H1 (cell line): ENCODE results near the gene RTN3. TPM values are rescaled to one million over a fixed set of nuclear protein-coding genes. Genes with fewer than 3 reads are reported as not detected.

Source experiments
- CHD1 ChIP-seq: IDR thresholded peaks from 2 replicates; pipeline ENCODE4 v1.6.1; 2012; ENCODE audit warnings: low read depth, low read length, improper control_type of control experiment
- CTBP2 ChIP-seq: IDR thresholded peaks from 2 replicates; pipeline ENCODE4 v1.7.0; 2011; ENCODE audit warnings: borderline replicate concordance, mild to moderate bottlenecking, moderate library complexity, mixed read lengths, low read length; ENCODE audit not compliant: insufficient read depth, insufficient read length
- MAFK ChIP-seq: IDR thresholded peaks from 2 replicates; pipeline ENCODE4 v1.6.1; 2012; ENCODE audit warnings: low read depth, mild to moderate bottlenecking, improper control_type of control experiment, low read length
- NRF1 ChIP-seq: IDR thresholded peaks from 2 replicates; pipeline ENCODE4 v1.6.1; 2011; ENCODE audit warnings: mild to moderate bottlenecking, low read depth, low read length, improper control_type of control experiment
- RBBP5 ChIP-seq: IDR thresholded peaks from 2 replicates; pipeline ENCODE4 v1.7.1; 2012; ENCODE audit warnings: low read depth, mild to moderate bottlenecking, inconsistent platforms, low read length, moderate library complexity, borderline replicate concordance
- RFX5 ChIP-seq: IDR thresholded peaks from 2 replicates; pipeline ENCODE4 v1.6.1; 2011; ENCODE audit warnings: low read depth, low read length, improper control_type of control experiment, borderline replicate concordance
- SIX5 ChIP-seq: IDR thresholded peaks from 2 replicates; pipeline ENCODE4 v1.6.1; 2011; ENCODE audit warnings: mild to moderate bottlenecking, low read depth, low read length
- TAF7 ChIP-seq: optimal IDR thresholded peaks from 2 replicates; pipeline ENCODE3; 2011; ENCODE audit warnings: low read depth, mild to moderate bottlenecking, inconsistent platforms, low read length, moderate library complexity, borderline replicate concordance
- polyA plus RNA-seq, 7 experiments: library from polyadenylated mRNA; depleted of rRNA in 3 of 7; stranded (reverse) in 5 of 7; unstranded in 2 of 7; fragments of >200 nt in 5 of 7; fragments of 200-250 nt in 2 of 7; gene quantifications; 1 replicate in 5 of 7; 2 replicates in 1 of 7; 4 replicates in 1 of 7; pipeline versions ENCODE4 v1.2.1 to v1.2.3, GENCODE V29; 2011 to 2013; ENCODE audit warnings: missing spikeins in 2 of 7, mixed read lengths in 2 of 7
- total RNA-seq: library from RNA; stranded (reverse); fragmentation: NEBNext Ultra II Directional; extraction: Animal tissue kit (Norgen Biotek cat#: 25700); gene quantifications from 2 replicates; pipeline ENCODE4 v1.2.1, GENCODE V29; 2021
- TF ChIP-seq, protein P1 (sequence below): fragments of 300-600 bp; sonication (generic); IDR thresholded peaks from 2 replicates; pipeline ENCODE4 v1.7.1; 2012; ENCODE audit warnings: low read length, moderate library complexity, mild to moderate bottlenecking, inconsistent platforms; ENCODE audit not compliant: insufficient replicate concordance
- TF ChIP-seq, protein P2 (sequence below): IDR thresholded peaks from 2 replicates; pipeline ENCODE4 v1.6.1; 2012; ENCODE audit warnings: inconsistent platforms

RTN3 gene
- total and polyA plus RNA-seq, 2 of the 8 experiments (the other 6 are each of a cell fraction or from before 2014, with no cell fraction given), result 160 to 203 TPM

DNA sequence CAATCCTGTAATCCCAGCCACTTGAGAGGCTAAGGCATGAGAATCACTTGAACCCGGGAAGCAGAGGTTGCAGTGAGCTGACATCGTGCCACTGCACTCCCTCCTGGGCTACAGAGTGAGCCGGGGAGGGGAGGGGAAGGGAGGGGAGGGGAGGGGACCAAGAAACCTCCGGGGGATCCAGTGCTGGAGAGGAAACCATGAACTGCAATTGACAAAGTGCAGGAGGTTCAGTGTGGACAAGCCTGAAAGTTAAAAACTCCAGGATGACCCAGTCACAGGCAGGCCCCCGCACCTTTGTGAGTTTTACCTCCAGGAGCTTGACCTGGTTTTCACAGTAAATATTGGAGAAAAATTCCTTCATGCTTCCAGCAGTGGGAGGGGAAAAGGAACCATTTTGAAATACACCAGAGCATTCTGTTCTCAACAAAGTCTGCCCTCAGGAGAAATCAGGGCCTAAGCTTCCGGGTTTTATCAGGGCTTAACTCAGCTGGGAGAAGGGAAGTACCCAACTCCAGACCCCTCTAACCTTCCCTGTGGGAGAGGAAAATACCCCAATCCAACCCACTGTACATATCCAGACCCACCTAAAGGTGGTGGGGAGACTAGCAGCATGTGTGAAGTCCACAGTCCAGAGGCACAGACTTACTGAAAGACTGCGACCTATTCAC is 102.8 kb downstream of the RTN3 start (continued):
- TF ChIP-seq, protein P1, sequence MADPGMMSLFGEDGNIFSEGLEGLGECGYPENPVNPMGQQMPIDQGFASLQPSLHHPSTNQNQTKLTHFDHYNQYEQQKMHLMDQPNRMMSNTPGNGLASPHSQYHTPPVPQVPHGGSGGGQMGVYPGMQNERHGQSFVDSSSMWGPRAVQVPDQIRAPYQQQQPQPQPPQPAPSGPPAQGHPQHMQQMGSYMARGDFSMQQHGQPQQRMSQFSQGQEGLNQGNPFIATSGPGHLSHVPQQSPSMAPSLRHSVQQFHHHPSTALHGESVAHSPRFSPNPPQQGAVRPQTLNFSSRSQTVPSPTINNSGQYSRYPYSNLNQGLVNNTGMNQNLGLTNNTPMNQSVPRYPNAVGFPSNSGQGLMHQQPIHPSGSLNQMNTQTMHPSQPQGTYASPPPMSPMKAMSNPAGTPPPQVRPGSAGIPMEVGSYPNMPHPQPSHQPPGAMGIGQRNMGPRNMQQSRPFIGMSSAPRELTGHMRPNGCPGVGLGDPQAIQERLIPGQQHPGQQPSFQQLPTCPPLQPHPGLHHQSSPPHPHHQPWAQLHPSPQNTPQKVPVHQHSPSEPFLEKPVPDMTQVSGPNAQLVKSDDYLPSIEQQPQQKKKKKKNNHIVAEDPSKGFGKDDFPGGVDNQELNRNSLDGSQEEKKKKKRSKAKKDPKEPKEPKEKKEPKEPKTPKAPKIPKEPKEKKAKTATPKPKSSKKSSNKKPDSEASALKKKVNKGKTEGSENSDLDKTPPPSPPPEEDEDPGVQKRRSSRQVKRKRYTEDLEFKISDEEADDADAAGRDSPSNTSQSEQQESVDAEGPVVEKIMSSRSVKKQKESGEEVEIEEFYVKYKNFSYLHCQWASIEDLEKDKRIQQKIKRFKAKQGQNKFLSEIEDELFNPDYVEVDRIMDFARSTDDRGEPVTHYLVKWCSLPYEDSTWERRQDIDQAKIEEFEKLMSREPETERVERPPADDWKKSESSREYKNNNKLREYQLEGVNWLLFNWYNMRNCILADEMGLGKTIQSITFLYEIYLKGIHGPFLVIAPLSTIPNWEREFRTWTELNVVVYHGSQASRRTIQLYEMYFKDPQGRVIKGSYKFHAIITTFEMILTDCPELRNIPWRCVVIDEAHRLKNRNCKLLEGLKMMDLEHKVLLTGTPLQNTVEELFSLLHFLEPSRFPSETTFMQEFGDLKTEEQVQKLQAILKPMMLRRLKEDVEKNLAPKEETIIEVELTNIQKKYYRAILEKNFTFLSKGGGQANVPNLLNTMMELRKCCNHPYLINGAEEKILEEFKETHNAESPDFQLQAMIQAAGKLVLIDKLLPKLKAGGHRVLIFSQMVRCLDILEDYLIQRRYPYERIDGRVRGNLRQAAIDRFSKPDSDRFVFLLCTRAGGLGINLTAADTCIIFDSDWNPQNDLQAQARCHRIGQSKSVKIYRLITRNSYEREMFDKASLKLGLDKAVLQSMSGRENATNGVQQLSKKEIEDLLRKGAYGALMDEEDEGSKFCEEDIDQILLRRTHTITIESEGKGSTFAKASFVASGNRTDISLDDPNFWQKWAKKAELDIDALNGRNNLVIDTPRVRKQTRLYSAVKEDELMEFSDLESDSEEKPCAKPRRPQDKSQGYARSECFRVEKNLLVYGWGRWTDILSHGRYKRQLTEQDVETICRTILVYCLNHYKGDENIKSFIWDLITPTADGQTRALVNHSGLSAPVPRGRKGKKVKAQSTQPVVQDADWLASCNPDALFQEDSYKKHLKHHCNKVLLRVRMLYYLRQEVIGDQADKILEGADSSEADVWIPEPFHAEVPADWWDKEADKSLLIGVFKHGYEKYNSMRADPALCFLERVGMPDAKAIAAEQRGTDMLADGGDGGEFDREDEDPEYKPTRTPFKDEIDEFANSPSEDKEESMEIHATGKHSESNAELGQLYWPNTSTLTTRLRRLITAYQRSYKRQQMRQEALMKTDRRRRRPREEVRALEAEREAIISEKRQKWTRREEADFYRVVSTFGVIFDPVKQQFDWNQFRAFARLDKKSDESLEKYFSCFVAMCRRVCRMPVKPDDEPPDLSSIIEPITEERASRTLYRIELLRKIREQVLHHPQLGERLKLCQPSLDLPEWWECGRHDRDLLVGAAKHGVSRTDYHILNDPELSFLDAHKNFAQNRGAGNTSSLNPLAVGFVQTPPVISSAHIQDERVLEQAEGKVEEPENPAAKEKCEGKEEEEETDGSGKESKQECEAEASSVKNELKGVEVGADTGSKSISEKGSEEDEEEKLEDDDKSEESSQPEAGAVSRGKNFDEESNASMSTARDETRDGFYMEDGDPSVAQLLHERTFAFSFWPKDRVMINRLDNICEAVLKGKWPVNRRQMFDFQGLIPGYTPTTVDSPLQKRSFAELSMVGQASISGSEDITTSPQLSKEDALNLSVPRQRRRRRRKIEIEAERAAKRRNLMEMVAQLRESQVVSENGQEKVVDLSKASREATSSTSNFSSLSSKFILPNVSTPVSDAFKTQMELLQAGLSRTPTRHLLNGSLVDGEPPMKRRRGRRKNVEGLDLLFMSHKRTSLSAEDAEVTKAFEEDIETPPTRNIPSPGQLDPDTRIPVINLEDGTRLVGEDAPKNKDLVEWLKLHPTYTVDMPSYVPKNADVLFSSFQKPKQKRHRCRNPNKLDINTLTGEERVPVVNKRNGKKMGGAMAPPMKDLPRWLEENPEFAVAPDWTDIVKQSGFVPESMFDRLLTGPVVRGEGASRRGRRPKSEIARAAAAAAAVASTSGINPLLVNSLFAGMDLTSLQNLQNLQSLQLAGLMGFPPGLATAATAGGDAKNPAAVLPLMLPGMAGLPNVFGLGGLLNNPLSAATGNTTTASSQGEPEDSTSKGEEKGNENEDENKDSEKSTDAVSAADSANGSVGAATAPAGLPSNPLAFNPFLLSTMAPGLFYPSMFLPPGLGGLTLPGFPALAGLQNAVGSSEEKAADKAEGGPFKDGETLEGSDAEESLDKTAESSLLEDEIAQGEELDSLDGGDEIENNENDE, result no peak
- TF ChIP-seq TAF7 (no peak), NRF1 (no peak), SIX5 (no peak), CTBP2 (no peak), MAFK (no peak), CHD1 (no peak), RFX5 (no peak), RBBP5 (no peak)
- TF ChIP-seq, protein P2, sequence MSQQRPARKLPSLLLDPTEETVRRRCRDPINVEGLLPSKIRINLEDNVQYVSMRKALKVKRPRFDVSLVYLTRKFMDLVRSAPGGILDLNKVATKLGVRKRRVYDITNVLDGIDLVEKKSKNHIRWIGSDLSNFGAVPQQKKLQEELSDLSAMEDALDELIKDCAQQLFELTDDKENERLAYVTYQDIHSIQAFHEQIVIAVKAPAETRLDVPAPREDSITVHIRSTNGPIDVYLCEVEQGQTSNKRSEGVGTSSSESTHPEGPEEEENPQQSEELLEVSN, result no peak
